GM04503 (cell line): Measurements from ENCODE around the gene PHC3.

ENCODE experiments used
- DNase-seq: peaks from one replicate; pipeline ENCODE4 v3.0.0-alpha.2; 2012; ENCODE audit warnings: low read depth

The PHC3 gene

DNA sequence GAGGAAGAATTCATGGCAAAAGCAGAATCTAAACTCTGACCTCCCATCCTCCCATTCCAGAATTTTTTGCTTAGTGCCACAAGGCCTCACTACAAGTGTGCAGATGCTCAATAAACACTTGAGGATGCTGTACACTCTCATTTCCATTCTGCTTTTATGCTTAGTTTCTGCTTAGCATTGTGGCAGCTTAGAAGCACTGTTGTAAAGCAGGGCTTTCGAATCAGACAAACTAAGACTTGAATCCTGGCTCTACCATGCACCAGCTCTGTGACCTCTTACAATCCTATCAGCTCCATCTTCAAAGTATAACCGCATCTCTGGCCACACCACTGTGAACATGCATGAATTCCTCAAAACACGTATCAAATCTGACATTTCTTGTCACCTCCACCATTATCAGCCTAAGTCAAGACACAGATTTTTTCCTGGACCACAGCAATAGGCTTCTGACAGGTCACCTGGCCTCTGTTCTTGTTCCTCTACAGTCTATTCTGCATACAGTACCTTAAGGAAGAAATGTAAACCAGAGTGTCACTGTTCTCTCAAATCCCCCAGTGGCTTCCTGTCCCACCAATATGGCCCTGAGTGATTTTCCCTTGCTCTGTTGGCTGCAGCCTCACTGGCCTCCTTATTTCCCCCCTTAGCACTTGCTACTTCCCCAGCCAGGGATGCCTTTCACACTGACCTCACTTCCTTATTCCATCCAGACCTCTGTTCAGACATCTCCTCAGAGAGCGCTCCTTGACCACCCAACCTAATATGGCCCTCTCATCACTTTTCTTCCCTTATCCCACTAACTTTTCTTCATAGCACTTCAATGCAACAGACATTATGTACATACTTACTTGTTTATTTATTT is 8.1 kb upstream of the PHC3 start:
- DNase-seq = no peak

DNA sequence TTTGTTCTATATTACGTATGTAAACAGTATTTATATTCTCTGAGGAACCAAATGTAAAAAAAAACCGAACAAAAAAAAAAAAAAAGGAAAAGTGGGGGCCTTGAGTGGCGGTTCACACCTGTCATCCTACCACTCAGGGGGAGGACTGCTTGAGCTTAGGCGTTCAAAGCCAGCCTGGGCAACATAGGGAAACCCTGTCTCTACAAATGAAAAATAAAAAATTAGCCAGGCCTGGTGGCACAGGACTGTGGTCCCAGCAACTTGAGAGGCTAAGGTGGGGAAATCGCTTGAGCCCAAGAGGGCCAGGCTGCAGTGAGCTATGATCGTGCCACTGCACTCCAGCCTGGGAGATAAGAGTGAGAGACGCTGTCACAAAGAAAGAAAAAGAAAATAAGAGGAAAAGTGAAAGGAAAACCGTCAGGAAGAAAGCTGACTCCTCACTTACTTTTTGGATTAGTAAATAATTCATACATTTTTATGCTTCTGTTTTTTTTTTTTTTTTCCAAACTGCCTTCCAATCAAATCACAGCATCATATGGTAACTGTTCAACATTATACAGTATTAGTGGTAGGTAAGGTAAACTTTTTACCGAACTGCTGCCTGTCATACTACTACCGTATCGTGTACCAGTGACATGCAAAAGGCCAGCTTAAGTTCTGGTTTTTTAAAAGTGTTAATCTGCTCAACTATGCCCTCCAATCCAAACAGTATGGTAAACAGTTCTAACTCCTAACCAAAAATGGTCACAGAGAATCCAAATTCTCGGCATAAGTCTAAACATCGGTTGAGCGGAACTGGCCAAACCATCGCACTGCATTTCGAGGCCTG is 1.2 kb downstream of the PHC3 start:
- DNase-seq = peak; percentile 3

DNA sequence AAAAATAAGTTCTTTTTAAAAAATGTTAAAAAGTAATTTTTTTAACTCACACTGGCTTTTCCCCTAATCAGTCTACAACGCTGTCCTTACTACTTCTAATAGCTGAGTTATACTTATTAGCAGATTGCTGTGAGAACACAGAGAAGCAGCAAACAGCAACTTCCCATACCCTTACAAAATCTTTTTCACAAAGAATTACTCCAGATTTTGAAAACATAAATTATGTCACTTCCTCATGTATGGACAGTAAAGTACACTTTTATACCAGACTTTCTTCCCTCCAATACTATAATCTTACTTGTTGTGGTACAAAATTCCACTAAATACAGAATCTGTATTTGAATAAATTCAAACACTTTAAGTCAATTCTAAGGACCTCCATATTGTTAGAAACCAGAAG is 2.1 kb downstream of the PHC3 start:
- no peak for DNase-seq

DNA sequence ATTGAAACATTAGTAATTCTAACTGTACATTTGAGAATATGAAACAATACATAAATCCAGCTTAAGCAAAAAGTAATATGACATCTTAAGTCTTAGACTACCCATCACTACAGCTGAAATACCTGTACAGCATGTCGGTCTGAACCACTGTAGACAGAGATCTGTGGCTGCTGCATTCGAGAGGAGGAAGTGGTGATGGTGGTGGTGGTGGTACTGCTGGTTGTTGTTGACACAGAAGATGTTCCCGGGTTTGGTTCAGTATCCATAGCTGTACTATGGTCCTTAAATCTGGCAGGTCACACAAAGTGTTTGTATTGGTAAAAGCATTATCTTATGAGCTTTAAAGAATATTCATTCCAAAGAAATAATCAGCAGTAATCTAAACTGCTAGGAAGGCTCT is 2.9 kb downstream of the PHC3 start:
- no peak for DNase-seq

DNA sequence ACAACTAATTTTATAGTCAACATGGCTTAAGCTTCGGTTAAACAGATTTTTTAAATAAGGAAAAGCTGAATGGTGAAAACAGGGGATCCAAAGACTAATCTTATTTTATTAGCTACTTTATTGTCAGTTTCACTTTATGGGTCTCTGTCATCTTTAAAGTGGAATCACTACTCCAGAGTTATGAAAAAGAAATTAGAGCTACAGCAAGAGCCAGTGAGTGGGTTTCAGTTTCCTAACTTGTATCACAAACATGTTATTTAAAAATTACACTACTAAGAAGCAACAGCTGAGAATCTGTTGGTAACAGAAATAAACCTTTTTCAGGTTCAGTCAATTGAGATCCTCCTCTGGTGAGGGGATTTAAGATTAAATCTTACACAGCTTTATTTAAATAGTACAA is 10.0 kb downstream of the PHC3 start:
- no peak for DNase-seq

DNA sequence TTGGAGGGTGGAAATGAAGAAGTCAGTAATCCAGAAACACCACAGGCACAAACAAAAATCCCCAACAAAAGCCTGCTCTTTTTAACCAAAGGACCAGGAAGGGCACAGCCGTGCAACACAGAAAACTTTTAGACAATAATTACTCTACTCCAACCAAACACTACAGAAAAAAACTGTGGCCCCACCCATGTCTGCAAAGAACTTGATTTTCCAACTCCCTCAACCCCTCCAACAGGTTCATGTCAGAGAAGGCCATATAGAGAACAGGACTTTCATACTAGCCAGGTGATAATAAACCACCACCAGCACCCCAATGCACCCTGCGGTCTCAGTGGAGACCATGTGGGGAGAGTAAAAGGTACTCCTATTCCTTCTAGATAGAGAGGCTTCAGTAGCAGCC is 16.8 kb downstream of the PHC3 start:
- no peak for DNase-seq

DNA sequence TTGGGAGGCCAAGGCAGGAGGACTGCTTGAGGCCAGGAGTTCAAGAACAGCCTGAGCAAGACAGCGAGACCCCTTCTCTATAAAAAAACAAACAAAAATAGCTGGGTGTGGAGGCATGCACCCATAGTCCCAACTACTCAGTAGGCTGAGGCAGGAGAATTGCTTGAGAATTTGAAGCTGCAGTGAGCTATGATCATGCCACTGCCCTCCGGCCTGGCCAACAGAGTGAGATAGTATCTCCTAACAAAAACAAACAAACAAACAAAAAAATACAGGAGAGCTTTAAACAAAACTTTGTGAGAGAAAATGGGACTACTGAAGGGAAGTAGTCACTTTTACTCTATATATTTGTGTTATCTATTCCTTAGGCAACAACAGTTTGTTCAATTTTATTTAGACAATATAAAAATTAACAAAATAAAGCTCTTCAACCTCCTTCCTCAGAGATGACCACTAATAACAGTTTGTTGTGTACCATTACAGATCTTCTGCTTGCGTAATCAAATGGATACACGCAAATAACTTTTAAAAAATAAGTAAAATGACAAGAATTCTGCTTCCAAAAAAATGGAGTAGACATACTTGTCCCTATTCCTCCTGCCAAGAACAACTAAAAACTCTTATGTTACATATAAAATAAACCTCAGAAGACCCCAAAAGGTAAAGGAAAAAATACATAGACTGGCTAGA is 17.4 kb downstream of the PHC3 start:
- DNase-seq = no peak

DNA sequence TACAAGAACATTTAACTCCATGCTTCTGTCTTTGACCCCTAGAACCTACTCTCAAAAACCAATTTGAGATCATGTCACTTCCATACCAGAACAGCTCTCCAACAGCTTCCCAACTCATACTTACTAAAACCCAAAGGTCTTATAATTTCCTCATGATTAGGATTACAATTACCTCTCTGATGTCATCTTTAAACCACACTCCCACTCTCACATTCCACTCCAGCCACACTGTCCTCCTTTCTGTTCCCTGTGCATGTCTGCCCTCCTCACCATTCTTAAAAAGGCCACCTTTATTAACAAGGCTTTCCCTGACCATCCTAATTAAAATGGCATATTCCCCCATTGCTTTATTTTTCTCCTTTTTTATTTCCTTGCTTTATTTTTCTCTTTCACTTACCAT is 18.9 kb downstream of the PHC3 start:
- DNase-seq = no peak

DNA sequence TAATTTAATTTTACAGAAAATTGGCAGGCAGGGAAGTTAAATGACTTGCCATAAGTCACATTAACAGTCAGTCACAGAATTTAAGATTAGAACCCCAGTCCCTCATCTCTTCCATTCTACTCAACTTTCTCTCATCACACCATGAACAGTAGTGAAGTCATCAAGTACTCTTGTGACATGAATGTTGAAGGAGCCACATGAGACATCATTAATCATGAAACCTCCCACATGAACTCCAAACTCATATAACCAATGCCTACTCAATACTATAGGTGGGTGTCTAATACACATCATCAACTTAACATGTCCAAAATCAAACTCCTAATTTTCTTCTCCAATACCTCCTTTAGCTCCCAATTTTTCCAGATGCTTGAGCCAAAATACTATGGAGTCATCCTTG is 19.5 kb downstream of the PHC3 start:
- no peak for DNase-seq

DNA sequence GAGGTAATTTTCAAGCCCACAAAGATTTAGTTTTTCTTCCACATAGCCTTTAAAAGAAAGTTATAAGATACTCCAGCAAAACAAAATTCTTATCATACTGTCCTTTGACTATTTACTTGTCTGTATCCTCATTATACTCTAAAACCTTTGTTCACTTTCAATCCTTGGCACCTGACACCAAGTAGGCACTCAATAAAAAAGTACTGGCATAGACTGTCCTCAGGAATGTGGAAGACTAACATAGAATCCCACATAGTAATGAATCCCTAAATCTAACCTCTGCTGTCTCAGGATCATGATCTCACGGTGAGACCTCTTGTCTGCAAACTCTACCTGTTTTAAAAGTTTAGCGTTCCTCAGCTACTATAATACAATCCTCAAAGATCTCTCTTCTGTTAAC is 21.6 kb downstream of the PHC3 start:
- DNase-seq = no peak

DNA sequence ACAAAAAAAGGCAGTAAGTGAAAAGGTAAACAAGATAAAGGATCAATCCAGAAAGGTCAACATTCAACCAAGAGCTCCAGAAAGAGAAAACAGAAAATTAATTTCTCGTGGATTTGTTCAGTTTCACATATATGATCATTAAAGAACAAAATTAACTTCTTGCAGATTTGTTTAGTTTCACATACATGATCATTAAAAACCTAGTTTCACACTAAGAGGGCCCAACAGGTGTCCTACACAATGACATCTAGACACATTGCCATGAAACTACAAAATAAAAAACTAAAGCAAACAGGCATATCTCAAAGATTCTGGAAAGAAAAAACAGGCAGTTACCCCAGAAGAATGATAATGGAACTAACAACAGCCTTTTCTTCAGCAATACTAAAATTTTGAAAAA is 22.1 kb downstream of the PHC3 start:
- no peak for DNase-seq

DNA sequence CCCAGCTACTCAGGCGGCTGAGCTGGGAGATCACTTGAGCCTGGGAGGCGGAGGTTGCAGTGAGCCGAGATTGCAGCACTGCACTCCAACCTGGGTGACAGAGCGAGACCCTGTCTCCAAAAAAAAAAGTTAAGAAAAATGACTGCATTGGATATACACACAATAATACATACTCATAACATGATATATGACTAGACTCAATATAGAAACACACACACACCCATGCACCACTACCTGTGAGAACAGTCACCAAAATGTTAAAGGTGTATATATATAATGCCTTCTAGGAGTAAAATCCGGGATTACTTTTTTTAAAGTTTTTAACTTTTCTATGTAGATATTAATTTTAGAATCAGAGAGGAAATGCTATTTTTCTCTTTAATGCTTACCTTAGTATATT is 25.9 kb downstream of the PHC3 start:
- no peak for DNase-seq

DNA sequence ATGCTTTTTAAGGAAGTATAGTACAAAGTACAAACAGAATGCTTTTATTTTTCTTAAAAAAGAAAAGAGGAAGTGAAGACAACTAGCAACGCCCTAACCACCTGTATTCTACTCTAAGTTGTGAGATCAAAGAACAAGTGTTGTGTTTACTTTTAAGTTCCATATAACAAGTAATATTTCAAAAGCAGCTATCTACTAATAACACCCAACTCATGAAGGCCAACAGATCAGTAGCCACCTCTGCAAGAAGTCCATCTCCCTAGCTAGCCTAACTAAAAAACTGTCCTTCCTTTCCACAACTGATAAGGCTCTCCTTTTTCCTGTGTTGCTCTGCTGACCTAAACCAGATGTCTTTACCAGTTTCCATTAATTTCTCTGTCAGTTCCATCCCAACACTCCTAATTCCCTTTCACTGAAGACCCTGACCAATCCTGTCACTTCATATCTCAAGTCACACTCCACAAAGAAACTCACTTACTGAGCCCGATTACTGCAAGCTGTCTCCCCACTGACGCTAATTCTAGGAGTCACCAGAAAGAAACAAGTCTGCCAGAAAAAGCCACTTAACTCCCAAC is 26.9 kb downstream of the PHC3 start:
- no peak for DNase-seq

DNA sequence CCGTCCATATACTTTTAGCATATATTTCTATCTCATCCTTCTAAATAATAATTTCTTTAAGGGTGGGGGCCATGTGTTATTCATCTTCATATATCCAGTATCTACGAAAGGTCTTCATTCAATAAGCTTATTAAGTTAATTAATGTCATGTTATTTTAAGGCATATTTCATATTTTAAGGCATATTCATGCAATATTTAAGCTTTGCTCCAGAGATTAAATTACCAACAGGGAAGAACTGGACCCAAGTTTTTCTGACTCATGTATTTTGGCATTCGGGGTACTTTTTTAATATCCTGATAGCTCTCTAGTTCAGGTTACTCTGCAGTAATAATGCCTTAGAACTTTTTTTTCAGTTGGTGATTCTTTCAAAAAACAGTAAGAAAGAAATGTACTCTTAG is 27.4 kb downstream of the PHC3 start:
- no peak for DNase-seq

DNA sequence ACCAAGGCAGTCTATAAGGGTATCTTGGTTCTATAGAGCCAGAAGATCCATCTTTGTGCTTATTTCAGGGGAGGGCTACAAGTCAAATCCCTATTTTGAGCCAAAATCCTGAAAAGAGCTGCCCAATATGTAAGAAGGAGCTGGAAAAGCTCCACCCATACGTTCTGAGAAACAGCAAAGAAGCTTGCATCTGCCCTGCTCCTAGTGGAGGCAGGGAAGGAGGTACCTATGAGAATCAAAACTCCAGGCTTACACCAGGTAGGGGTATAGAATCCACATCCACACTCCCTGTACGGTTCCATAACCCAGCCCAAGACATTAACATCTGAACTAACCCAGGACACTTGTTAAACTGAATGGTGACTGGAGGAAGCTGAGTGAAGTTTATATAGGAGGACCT is 30.0 kb downstream of the PHC3 start:
- no peak for DNase-seq

DNA sequence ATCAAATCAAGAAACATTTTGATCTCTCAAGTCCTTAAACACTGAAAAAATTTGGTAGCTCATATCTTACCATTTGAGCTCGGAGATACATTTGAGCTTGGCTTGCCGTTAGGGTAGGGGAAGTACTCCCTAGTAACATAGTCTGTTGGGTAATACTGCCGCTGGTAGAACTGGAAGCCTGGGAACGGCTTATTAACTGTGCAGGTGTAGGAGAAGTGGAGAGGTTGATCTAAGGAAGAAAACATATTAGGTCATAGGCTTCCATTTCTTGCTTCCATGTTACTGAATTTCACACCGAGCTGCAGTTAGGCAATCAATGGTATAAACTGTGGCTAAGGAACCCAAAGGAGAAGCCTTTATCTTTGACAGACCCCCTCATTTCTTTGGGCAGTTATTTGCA is 32.5 kb downstream of the PHC3 start:
- no peak for DNase-seq

DNA sequence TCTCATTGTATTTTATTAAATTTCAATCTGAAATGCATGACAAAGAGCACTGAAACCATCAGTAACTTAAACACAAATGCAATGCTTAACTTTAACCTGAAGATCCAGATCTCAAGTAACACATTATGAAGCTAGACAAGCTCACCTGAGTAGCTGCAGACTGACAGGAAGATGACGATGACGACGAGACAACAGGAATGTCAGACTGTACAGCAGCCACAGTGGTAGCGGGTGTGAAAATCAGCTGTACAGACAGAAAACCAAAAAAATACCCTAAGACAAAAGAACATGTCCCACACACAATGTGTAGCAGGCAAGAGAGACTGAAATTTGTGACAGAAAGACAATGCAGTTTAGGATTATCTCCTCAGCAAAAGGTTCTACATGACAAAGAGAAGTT is 36.3 kb downstream of the PHC3 start:
- no peak for DNase-seq

DNA sequence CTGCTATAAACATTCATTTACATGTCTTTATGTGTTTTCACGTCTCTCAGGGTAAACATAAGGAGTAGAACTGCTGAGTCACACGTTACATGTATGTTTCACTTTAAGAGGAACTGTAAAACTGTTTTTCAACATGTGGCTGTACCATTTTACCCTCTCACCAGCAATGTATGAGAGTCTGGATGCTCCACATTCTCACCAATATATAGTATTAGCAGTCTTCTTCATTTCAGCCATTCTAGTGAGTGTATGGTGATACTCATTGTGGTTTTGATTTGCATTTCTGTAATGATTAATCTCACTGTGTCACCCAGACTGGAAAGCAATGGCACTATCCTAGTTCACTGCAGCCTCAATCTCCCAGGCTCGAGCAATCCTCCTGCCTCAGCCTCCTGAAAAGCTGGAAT is 37.1 kb downstream of the PHC3 start:
- no peak for DNase-seq

DNA sequence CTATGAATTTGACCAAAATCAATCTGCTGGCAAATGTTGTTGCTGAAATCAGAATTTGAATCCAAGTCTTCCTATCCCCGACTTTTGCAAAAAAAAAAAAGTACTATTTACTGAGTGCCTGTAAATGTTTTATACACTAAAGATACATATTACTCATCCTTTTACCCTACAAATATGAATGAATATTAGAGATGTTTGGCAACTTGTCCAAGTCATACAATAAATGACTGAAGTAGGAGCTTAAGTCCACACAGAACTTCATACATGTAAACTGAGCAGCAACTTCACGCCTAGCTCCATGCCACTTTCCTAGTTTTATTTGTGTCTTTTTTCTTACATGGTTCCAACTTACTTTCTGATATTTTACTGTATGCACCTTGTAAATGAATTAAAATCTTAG is 39.2 kb downstream of the PHC3 start:
- DNase-seq = no peak

DNA sequence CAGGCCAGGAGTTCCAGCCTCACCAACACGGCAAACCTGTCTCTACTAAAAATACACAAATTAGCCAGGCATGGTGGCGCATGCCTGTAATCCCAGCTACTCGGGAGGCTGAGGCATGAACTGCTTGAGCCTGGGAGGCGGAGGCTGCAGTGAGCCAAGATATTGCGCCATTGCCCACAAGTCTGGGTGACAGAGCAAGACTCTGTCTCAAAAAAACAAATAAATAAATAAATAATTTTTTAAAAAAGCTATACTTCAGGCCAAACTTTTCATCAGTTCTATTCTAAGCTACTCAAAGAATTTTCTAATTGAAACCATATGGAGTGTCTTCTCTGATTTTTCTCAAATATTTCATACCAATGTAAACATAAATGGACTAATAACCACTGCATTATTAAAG is 43.5 kb downstream of the PHC3 start:
- peak; percentile 9 for DNase-seq

DNA sequence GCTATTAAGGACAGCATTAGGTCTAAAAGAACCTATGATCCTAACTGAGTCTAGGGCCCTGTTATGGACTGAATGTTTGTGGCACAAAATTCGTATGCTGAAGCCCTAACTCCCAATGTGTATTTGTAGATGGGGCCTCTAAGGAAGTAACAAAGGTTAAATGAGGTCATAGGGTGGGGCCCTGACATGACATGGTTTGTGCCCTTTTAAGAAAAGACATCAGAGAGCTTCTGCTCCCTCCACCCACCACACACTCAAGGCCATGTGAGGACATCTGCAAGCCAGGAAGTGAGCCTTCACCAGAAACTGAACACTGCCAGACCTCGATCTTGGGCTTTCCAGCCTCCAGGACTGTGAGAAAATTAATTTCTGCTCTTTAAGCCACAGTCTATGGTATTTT is 49.2 kb downstream of the PHC3 start:
- DNase-seq = no peak

DNA sequence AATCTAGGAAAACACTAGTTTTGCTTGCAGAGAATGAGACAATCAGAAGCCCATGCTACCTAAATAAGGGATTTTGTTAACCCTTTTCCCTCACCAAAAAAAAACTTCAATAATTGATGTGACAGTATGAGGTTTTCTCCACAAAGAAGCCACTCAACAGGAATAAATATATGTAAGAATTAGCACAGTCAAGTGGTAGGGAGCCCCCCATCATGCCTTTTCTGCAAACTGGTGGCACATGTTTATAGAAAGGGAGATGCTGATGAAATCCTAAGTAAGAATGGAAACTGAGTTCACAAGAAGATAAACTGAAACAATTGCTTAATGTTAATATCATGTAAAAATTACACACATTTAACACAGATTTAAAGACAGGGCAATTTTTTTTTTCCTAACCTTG is 51.0 kb downstream of the PHC3 start:
- no peak for DNase-seq

DNA sequence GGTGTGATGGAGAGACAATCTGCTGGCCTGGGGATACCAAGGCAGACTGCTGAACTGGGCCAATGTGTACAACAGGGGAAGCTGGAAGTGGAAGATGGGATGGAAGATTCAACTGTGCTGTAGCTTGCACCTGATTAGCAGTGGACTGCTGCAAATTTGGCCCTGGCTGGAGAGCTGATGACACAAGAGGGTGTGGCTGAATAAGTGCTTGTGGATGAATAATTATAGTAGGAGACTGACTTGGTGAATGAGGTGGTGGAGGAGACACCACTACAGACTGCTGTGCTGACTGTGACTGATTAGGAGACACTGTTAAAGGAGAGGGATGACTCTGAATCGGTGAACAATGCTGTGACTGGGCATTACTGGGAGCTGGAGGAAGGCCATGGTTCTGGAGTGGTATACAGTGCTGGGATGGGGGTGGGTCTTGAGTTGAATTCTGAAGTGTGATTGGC is 52.5 kb downstream of the PHC3 start:
- no peak for DNase-seq
